Measurements from ENCODE around the gene FAAH.

The FAAH gene

DNA sequence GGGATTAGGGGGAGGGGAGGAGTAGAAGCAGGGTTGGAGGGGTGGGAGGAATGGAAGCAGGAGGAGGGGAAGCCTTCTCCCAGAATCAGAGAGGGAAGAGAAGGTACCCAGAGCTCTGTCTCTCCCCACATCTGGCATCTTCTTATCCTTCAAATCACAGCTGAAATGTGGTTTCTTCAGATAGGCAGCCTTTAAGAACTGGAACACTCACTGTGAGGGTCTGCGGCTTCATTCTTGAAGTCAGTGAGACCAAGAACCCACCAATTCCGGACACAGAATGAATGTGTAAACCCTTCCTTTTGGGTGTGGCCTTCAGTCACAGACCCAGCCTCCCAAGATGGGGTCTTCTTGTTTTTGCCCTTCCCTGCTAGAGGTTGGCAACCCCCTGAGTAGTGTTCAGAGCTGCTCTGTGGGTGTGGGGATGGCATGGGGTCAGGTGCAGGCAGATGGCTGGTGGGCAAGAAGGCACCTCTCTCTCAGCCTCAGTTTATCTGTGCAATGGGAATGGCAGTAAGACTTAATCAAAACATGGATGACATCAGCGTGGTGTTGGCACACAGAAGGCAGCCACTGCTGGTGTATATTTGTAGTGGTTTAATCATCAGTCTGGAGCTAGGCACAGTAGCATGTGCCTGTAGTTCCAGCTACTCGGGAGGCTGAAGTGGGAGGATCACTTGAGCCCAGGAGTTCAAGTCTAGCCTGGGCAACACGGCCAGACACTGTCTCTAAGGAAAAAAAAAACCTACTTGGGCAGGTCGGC is 7.2 kb downstream of the FAAH start:
- DNase-seq (ENCODE audit: low read depth), result no peak

DNA sequence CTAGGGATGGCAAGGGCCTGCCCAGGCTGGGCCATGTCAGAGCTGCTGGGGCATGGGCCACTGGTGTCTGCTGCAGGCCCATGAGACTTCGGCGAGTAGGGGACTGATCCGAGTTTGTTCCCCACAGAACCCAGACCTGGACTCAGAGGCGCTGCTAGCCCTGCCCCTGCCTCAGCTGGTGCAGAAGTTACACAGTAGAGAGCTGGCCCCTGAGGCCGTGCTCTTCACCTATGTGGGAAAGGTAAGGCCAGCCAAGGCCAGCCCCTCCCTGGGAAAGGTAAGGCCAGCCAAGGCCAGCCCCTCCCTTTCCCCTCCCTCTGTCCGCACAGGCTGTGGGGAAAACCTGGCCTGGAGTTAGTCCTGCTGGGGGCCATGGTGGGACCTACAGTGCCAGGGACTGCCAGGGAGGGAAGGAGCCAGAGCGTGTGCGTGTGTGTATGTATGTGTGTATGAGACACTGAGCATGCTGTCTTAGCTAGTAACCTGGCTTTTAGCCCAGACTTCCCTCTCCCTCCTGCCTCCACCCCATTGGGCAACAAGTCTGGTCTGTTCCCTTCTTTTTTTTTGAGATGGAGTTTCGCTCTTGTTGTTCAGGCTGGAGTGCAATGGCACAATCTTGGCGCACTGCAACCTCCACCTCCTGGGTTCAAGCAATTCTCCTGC is 8.0 kb downstream of the FAAH start:
- no peak for DNase-seq (ENCODE audit: low read depth)

DNA sequence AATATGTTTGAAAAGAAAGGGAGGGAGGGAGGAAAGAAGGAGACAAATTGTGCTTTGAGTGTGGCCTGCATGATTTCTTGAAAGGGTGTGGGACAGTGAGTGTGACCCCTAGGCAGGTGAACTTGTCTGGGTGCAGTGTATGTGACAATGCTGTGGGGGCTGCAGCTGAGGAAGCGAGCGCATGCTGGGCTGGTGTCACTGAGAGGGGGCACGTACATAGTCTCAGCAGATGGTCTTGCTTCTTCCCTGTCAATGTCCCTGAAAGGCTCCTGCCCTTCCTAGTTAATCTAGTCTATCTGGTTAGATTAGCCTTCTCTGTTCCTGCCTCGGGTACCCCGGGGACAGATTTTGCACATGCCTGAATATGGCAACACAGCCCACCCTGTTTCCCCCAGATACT is 9.8 kb downstream of the FAAH start:
- no peak for DNase-seq (ENCODE audit: low read depth)

DNA sequence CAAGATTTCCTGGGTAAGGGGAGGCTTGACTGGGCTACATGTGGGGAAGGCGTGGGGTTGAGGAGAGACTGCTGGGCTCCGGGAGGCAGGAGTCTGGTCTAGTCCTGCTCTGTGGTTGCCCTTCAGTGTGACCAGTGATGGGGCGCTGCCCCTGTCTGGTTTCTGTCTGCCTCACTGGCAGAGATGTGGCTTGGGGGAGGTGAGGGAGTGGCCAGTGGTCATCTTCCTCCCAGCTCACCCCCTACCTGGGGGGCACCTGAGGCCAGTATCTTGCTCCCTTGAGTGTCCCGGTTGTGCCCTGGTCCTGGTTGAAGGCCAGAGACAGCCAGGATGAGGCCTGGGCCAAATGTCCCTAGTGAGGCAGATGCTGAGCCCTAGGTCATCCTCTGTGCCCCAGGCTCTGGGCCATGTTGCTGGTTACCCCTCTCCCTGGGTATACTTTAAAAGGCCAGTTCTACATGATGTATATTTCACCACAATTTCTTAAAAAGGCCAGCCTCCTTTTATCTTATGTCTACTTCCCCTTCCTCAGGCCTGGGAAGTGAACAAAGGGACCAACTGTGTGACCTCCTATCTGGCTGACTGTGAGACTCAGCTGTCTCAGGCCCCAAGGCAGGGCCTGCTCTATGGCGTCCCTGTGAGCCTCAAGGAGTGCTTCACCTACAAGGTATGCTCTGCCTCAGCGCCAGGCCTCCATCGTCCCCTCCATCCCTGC is 10.5 kb downstream of the FAAH start:
- DNase-seq (ENCODE audit: low read depth), result no peak

DNA sequence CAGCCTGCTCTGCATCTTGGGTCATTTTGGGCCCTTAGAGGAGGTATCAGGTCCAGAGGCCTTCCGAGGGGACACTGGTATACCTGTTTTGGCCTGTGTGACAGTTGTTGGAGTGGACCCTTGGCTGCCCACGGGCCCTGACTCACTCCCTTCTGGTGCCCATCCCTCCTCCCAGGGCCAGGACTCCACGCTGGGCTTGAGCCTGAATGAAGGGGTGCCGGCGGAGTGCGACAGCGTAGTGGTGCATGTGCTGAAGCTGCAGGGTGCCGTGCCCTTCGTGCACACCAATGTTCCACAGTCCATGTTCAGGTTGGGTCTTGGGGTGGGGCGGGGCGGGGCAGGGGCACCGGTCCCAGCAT is 11.1 kb downstream of the FAAH start:
- DNase-seq (ENCODE audit: low read depth), result no peak

DNA sequence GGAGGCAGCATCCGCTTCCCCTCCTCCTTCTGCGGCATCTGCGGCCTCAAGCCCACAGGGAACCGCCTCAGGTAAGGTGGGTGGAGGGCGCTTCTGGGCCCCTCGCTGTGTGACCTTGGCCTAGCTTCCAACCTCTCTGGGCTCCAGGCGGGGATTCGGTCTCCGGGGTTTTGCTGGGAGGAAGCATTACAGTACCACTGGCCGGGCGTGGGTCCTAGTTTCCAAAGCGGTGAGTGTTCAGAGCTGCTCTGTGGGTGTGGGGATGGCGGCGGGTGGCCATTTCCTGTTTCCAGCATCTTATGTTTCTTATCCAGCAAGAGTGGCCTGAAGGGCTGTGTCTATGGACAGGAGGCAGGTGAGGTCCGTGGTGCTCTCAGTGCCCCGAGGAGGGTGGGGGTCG is 11.6 kb downstream of the FAAH start:
- DNase-seq (ENCODE audit: low read depth), result no peak

DNA sequence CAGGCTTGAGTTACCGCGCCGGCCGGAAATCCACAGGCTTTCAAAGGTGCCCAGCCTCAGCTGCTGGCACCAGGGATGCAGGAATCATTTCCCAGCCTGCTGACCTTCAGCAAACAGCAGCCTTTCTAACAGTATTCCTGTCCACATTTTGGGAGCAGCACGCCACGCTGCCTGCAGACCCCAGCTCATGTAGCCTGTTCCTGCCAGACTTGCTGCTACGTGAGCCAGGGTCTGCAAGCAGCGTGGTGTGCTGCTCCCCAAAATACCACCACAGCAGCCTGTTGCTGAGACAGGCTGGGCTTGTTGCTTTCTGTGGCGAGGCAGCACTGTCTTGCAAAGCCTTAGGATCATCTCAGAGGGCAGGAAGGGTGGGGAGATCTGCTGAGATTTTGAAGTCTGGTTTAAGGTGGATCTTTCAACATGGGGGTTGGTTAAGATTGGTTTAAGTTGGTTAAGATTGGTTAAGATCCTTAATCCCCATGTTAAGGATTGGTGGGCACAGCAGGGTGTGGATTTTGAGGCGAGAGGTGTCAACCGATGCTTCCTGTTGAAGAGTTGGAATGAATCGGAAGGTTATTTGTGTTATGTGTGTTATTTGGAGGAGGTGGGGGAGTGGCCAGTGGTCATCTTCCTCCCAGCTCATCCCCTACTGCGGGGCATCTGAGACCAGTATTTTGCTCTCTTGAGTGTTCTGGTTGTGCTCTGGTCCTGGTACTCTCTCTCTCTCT is 12.9 kb downstream of the FAAH start:
- DNase-seq (ENCODE audit: low read depth), result no peak

DNA sequence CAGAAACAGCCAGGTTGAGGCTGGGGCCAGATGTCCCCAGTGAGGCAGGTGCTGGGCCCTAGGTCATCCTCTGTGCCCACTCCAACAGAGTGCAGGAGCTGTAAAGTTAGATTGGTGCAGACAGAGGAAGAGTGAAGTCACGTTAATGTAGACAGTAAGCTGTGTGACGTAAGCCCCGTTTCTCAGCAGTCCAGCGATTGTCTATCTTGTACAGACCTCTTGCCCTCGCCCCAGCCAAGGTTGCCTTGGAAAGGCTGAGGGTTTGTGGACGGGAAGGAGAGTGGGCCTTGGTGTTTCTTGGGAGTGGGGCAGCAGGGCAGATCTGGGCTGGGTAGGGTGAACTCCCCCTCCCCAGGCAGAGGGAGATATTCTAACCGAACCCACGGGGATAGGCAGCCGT is 13.5 kb downstream of the FAAH start:
- DNase-seq (ENCODE audit: low read depth), result no peak

DNA sequence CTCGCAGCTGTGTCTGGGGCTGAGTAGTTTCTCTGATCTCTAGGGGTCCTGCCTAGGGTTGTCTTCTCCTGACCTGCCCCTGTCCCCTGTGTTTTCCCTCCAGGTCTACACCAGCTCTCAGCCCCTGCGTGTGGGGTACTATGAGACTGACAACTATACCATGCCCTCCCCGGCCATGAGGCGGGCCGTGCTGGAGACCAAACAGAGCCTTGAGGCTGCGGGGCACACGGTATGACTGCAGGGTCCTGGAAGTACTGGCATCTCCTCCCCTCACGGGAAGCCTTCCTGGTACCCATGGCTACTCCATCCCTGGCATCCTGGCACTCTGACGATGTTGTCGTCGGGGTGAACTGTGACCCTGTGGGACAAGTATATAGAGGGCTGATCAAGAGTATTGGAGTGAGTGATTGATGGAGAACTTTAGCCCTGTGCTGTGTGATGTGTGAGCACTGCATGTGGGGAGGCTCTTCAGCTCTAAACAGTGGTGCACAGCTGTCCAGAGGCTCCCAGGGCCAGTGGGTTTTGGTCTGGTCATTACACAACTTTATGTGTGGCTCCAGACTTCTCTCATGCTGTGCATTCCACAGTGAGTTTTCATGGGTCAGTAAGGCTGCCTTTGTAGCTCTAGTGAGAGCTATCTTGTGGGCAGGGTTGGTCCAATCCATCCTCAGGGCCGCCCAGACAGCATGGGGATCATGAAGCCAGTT is 14.4 kb downstream of the FAAH start:
- DNase-seq (ENCODE audit: low read depth), result no peak

DNA sequence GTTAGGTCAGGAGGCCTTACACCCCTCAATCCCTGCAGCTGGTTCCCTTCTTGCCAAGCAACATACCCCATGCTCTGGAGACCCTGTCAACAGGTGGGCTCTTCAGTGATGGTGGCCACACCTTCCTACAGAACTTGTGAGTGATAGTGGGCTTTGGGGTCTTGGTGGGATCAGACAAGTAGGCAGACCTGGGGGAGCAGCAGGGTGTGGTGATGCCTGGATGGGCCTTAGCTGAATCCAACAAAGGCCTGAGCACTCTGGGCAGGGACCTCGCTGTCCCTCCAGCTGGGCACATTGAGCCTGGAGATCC is 14.9 kb downstream of the FAAH start:
- no peak for DNase-seq (ENCODE audit: low read depth)

DNA sequence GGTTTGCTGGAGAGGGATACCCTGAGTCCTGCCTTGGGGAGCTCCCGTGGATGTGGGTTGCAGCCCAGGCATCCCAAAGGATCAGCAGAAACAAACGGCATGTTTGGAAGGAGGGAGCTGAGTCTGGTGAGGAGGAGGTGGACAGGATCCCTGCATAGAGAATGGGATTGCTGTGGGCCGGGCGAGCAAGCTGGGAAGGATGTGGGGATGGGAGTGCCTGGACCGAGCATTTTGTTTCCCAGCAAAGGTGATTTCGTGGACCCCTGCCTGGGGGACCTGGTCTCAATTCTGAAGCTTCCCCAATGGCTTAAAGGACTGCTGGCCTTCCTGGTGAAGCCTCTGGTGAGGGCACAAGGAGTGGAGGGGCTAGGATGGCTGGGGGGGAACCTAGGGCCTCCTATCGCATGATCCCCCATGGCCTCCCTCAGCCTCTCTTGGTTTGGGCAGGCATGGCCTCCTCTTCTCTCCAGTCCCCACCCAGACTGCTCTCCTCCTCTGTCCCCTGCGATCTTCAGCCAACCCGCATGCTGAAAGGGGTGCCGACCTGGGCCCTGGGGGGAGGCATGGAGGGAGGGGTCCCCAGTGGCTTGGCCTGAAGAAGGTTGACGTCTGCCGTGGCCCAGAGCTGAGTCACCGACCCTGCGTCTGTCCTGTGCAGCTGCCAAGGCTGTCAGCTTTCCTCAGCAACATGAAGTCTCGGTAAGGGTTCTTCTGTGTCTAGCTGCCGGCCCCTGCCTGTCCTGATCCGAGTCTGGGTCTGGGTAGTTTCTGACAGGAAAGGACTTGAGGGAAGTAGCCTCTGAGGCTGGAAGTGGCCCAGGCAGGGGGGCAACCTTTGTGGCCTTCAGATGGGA is 16.3 kb downstream of the FAAH start:
- no peak for DNase-seq (ENCODE audit: low read depth)

DNA sequence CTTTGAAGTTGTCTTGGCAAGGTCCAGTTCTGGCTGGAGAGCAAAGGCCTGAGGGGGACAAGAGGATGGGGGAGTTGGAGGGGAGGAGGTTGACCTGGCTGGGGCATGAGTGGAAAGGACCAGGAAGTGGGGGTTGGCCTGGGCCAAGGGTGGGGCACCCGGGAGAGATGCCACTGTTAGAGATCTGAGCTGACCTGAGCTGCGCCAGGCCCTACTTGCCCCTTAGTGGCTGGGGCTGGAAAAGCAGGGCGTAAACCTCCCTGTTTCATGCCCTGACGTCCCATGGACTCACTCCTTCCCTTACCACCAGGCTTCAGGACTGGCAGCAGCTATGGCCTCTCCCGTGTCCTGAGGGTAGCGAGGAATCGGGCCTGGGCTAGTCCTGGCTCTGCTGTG is 16.9 kb downstream of the FAAH start:
- no peak for DNase-seq (ENCODE audit: low read depth)

DNA sequence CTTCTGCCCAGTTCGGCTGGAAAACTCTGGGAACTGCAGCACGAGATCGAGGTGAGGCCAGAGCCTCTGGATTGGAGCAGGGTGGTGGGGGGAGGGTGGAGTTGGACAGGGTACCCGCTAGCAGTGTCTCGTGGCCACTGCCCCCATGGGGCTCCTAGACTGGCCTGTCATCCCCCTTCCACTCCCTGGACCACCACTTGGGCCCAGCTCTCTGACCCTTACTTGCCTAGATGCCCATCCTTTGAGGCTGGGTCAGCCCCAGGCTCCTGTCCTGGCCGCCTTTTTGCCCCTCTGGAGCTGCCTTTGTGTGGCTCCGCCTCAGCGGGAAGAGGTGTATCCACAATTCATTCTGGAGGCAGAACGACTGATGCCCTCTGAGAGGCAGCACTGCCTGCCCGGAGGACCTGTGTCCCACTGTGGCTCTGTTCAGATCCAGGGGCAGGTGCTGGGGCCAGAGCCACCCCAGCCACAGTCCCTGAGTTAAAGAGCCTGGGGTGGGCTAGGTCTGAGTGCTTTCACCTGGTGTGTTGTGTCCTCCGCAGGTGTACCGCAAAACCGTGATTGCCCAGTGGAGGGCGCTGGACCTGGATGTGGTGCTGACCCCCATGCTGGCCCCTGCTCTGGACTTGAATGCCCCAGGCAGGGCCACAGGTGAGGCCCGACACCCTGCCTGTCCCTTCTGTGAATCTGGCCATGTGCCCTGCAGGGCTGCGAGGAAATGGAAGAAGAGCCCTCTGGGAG is 17.7 kb downstream of the FAAH start:
- no peak for DNase-seq (ENCODE audit: low read depth)

DNA sequence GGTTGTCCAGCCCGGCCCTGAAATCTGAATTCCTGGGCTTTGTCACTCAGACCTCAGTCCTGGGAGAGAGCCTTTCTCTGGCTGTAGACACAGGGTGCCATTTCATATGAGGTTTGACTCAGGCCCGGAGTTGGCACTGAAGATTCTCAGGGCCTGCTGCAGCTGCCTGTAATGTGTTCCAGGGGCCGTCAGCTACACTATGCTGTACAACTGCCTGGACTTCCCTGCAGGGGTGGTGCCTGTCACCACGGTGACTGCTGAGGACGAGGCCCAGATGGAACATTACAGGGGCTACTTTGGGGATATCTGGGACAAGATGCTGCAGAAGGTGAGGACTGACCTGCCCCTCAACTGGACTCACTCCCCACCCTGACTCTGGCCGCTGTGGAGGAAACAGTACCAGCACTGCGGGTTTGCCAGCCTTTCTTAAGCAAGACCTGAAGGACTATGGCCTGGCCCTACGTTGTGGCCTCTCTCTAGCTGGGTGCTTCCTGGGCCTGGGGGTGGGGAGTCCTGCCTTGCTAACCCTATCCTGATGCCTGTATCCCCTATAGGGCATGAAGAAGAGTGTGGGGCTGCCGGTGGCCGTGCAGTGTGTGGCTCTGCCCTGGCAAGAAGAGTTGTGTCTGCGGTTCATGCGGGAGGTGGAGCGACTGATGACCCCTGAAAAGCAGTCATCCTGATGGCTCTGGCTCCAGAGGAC is 18.9 kb downstream of the FAAH start:
- DNase-seq (ENCODE audit: low read depth), result no peak

DNA sequence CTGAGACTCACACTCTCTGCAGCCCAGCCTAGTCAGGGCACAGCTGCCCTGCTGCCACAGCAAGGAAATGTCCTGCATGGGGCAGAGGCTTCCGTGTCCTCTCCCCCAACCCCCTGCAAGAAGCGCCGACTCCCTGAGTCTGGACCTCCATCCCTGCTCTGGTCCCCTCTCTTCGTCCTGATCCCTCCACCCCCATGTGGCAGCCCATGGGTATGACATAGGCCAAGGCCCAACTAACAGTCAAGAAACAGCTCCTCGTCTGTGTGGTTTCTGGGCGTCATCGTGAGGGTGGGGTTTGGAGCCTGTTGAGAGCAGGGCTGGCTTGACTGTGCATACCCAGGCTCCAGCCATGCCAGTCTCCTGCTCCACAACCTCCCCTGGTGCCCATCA is 19.5 kb downstream of the FAAH start:
- no peak for DNase-seq (ENCODE audit: low read depth)

DNA sequence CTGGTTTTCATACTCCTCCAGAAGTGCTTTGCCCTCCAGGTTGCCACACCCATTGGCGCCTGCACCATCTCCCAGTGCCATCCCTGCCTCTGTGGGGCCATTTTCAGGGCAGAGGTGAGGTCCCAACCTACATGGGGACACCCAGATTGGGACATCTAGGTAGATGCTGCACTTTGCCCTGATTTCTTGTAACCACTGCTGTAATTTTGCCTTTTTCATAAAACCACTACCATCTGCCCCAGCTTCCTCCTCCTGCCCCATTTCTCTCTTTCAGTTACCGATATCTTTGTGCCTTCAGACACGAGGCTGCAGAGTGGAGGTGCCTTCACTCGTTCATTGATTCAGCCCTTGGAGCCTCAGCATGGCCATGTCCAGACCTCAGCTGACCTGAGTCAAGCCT is 21.4 kb downstream of the FAAH start:
- DNase-seq (ENCODE audit: low read depth), result no peak

DNA sequence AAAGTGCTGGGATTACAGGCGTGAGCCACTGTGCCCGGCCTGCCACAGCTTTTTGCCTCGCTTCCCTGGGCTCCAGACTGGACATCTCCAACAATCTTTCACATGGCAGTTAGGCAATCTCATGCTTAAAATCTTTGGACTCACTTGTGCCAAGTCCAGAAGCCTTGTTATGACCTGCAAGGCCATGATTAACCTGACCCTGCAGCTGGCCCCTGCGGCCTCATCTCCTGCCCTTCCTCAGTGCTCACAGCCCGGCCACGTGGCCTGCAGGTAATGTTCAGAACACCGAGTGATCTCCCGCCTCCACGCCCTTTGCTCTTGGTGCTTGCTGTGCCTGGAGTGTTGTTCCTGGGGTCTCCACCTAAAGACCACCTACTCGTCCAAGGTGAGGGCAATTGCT is 24.9 kb downstream of the FAAH start:
- DNase-seq (ENCODE audit: low read depth), result no peak

DNA sequence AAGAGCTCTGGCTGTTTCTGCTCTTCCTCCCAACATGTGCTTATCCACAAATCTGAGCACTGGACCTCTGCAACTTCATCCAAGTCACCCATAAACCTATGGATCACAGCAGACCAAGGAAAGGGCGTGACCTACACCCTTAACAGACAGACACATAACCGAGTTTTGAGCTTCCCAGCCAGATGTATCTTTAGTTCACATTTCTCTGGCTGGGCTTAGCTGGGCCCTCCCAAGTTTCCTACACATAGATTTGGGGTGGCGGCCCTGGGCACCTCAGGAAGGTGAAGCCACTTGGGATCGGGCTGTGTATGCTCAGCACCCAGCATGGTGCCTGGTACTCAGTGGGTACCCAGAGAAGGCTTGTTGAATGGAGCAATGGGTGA is 26.4 kb downstream of the FAAH start:
- no peak for DNase-seq (ENCODE audit: low read depth)

DNA sequence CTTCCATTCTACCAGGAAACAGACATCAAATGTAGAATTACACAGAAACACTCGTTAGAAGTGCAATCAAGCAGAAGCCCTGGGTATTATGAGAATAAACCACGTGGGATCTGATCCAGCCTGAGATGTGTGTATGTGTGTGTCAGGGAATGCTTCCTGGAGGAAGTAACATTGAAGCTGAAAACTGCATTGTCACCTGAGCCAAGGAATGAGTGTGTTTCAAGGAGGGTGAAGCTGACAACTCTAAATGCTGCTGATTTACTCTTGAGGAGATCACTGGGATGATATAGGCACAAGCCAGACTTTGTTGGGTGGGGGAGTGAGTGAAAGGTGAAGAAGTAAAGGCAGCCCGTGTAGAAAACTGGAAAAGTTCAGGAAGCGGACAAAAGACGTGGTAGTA is 27.6 kb downstream of the FAAH start:
- DNase-seq (ENCODE audit: low read depth), result no peak

DNA sequence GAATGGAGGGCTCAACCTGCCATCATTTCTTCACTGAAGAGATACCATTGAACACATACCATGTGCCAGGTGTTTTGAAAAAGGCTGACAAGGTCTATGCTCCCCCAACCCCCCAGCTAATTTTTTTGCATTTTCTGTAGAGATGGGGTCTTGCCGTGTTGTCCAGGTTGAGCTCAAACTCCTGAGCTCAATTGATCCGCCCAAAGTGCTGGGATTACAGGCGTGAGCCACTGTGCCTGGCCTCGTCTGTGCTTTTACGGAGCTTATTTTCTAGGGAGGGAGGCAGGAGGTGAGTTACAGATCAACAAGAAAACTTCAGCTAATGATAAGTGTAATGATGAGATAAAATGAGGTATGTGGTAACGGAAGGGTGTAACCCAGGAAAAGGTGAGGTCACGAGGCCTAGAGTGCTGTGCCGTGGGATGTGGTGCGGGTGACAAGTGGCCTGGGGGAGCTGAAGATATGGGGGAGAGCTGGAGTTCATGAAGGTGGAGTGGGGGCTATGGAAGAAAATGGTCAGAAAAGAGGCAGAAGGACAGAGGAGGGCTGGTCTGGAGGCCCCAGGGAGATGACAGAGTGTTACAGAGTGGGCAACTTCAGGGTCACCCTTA is 28.2 kb downstream of the FAAH start:
- DNase-seq (ENCODE audit: low read depth), result no peak

Data from activated T-cell treated with anti-CD3 and anti-CD28 coated beads for 1 hour (primary cell).